Activated CD4-positive, alpha-beta T cell treated with anti-CD3 and anti-CD28 coated beads for 36 hours (primary cell): Measurements from ENCODE around the gene CPED1. TPM values are rescaled to one million over a fixed set of nuclear protein-coding genes. Genes with fewer than 3 reads are reported as not detected.

Source experiments
- ATAC-seq: fragments of 200-7000 bp; cut with Tn5 transposase; one replicate; pipeline ENCODE4 v1.10.0; 2021; ENCODE audit warnings: mild to moderate bottlenecking, moderate library complexity
- CTCF ChIA-PET: fragments of 350-600 bp; sonication (Branson Sonifier 250); formaldehyde crosslinking; loops from one replicate; lab custom pipeline; 2021; ENCODE audit warnings: antibody characterized with exemption; lab: Charles Lee
- POLR2A ChIA-PET: fragments of 350-600 bp; sonication (Branson Sonifier 250); formaldehyde crosslinking; loops from one replicate; lab custom pipeline; 2021; ENCODE audit warnings: antibody characterized with exemption, inconsistent platforms; lab: Charles Lee
- DNase-seq: peaks from one replicate; pipeline ENCODE4 v3.0.0-alpha.2; 2020
- H3K27ac Mint-ChIP-seq: one replicate; pipeline ENCODE4 v1.8.0; 2021; ENCODE audit warnings: mixed read lengths
- H3K27me3 Mint-ChIP-seq: one replicate; pipeline ENCODE4 v1.8.0; 2021; ENCODE audit warnings: mixed read lengths
- H3K36me3 Mint-ChIP-seq: one replicate; pipeline ENCODE4 v1.8.0; 2021; ENCODE audit warnings: low read depth, mixed read lengths
- H3K4me1 Mint-ChIP-seq: one replicate; pipeline ENCODE4 v1.8.0; 2021; ENCODE audit warnings: mixed read lengths
- H3K4me3 Mint-ChIP-seq: one replicate; pipeline ENCODE4 v1.8.0; 2021; ENCODE audit warnings: mild to moderate bottlenecking, moderate library complexity, mixed read lengths
- H3K9me3 Mint-ChIP-seq: one replicate; pipeline ENCODE4 v1.8.0; 2021; ENCODE audit warnings: low read depth, mixed read lengths
- intact Hi-C, 2 experiments: fragments of 100-400 bp; cut with DNase I in 1 of 2; cut with micrococcal nuclease in 1 of 2; formaldehyde crosslinking; loops; one replicate each; pipeline versions ENCODE4 v1.14.2 to v1.15.1; 2022 to 2024; cut with DNase I, micrococcal nuclease
- total RNA-seq, 2 experiments: library from RNA; stranded (reverse); gene quantifications; one replicate each; pipeline ENCODE4 v1.2.3, GENCODE V29; 2021

Gene CPED1
- total RNA-seq, 2 experiments from 2014 or later: not detected

GRCh38 chr7:121126801-121127534 is 138.5 kb downstream of the CPED1 start:
- intact Hi-C loops: loop anchor here (1.0 to 5.0 kb wide), 4 partner anchors 210 to 865 kb away; no protein-coding TSS in a partner anchor
- H3K9me3 Mint-ChIP-seq: no peaks in the 10 kb centered on the region
- peaks cover 11% of the 10 kb centered on the region for H3K27me3 Mint-ChIP-seq
- CTCF ChIA-PET: no interaction called here
- H3K36me3 Mint-ChIP-seq: no peaks in the 10 kb centered on the region
- ATAC-seq: no peak
- no peak overlapping the region for H3K27ac Mint-ChIP-seq
- no peak for DNase-seq
- POLR2A ChIA-PET: no interaction called here
- H3K4me1 Mint-ChIP-seq: no peaks in the 10 kb centered on the region
- H3K4me3 Mint-ChIP-seq: no peak overlapping the region

- POLR2A ChIA-PET: no interaction called here
- Mint-ChIP-seq H3K4me3 (no peak overlapping the region), H3K4me1 (no peaks in the 10 kb centered on the region), H3K9me3 (no peaks in the 10 kb centered on the region), H3K36me3 (no peaks in the 10 kb centered on the region), H3K27ac (no peak overlapping the region), H3K27me3 (peaks cover 2% of the 10 kb centered on the region)
- CTCF ChIA-PET: no interaction called here
- no peak for DNase-seq
- intact Hi-C loops: no loop called here
- ATAC-seq: no peak
These were observed 144.4 kb downstream of the CPED1 start for GRCh38 chr7:121132940-121133339.

GRCh38 chr7:121133444-121133843 is 144.9 kb downstream of the CPED1 start:
- Mint-ChIP-seq H3K9me3 (no peaks in the 10 kb centered on the region), H3K4me3 (no peak overlapping the region), H3K4me1 (peaks cover 5% of the 10 kb centered on the region), H3K36me3 (no peaks in the 10 kb centered on the region), H3K27me3 (peaks cover 2% of the 10 kb centered on the region), H3K27ac (no peak overlapping the region)
- intact Hi-C loops: no loop called here
- ATAC-seq (no peak), DNase-seq (no peak)
- ChIA-PET CTCF (no interaction called here), POLR2A (no interaction called here)

GRCh38 chr7:121137580-121137979 is 149.1 kb downstream of the CPED1 start:
- POLR2A ChIA-PET: no interaction called here
- DNase-seq: no peak
- intact Hi-C loops: no loop called here
- CTCF ChIA-PET: no interaction called here
- no peaks in the 10 kb centered on the region for H3K36me3 Mint-ChIP-seq
- H3K4me3 Mint-ChIP-seq: no peak overlapping the region
- no peak overlapping the region for H3K27ac Mint-ChIP-seq
- no peaks in the 10 kb centered on the region for H3K9me3 Mint-ChIP-seq
- H3K4me1 Mint-ChIP-seq: peaks cover 16% of the 10 kb centered on the region
- H3K27me3 Mint-ChIP-seq: peaks cover 8% of the 10 kb centered on the region
- no peak for ATAC-seq

- Mint-ChIP-seq H3K4me3 (peak overlapping the region; percentile 26), H3K27ac (no peak overlapping the region), H3K27me3 (peaks cover 8% of the 10 kb centered on the region), H3K9me3 (no peaks in the 10 kb centered on the region), H3K4me1 (peaks cover 16% of the 10 kb centered on the region), H3K36me3 (no peaks in the 10 kb centered on the region)
- DNase-seq (peak; percentile 28), ATAC-seq (peak; percentile 93)
- intact Hi-C loops: loop anchor here (2.0 kb wide), 1 partner anchor 140 kb away; no protein-coding TSS in a partner anchor
- ChIA-PET CTCF (no interaction called here), POLR2A (no interaction called here)
These were observed 149.9 kb downstream of the CPED1 start for GRCh38 chr7:121138262-121138933.

- no peak for ATAC-seq
- Mint-ChIP-seq H3K27me3 (peaks cover 6% of the 10 kb centered on the region), H3K9me3 (no peaks in the 10 kb centered on the region), H3K4me1 (peaks cover 16% of the 10 kb centered on the region), H3K27ac (no peak overlapping the region), H3K4me3 (no peak overlapping the region), H3K36me3 (no peaks in the 10 kb centered on the region)
- CTCF ChIA-PET: interaction anchor here (0.5 to 0.7 kb wide), 2 partner anchors 31 to 295 kb away, joined by 3 read pairs; no protein-coding TSS in a partner anchor
- POLR2A ChIA-PET: no interaction called here
- intact Hi-C loops: loop anchor here (2.0 kb wide), 1 partner anchor 139 kb away; no protein-coding TSS in a partner anchor
- no peak for DNase-seq
These were observed 150.9 kb downstream of the CPED1 start for GRCh38 chr7:121139427-121139826.

GRCh38 chr7:121140790-121141189 is 152.3 kb downstream of the CPED1 start:
- ATAC-seq: peak; percentile 66
- DNase-seq: peak; percentile 37
- H3K4me1 Mint-ChIP-seq: peaks cover 16% of the 10 kb centered on the region
- intact Hi-C loops: no loop called here
- ChIA-PET POLR2A (no interaction called here), CTCF (no interaction called here)
- H3K4me3 Mint-ChIP-seq: no peak overlapping the region
- no peaks in the 10 kb centered on the region for H3K36me3 Mint-ChIP-seq
- H3K9me3 Mint-ChIP-seq: no peaks in the 10 kb centered on the region
- H3K27me3 Mint-ChIP-seq: peaks cover 6% of the 10 kb centered on the region
- no peak overlapping the region for H3K27ac Mint-ChIP-seq

GRCh38 chr7:121151774-121152221 is 163.3 kb downstream of the CPED1 start:
- Mint-ChIP-seq H3K27me3 (peaks cover 6% of the 10 kb centered on the region), H3K27ac (no peak overlapping the region)
- POLR2A ChIA-PET: no interaction called here

GRCh38 chr7:121153411-121153810 is 164.9 kb downstream of the CPED1 start:
- DNase-seq (no peak), ATAC-seq (no peak)
- Mint-ChIP-seq H3K4me1 (no peaks in the 10 kb centered on the region), H3K4me3 (no peak overlapping the region), H3K27ac (no peak overlapping the region), H3K36me3 (no peaks in the 10 kb centered on the region), H3K9me3 (no peaks in the 10 kb centered on the region), H3K27me3 (peaks cover 6% of the 10 kb centered on the region)
- intact Hi-C loops: no loop called here
- CTCF ChIA-PET: no interaction called here
- POLR2A ChIA-PET: no interaction called here

More at GRCh38 chr7:121151774-121152221, 163.3 kb downstream of the CPED1 start:
- ATAC-seq (no peak), DNase-seq (no peak)
- CTCF ChIA-PET: no interaction called here
- no peaks in the 10 kb centered on the region for H3K4me1 Mint-ChIP-seq
- intact Hi-C loops: no loop called here
- no peaks in the 10 kb centered on the region for H3K36me3 Mint-ChIP-seq
- H3K4me3 Mint-ChIP-seq: no peak overlapping the region
- H3K9me3 Mint-ChIP-seq: no peaks in the 10 kb centered on the region

- Mint-ChIP-seq H3K36me3 (no peaks in the 10 kb centered on the region), H3K4me1 (no peaks in the 10 kb centered on the region), H3K27ac (no peak overlapping the region), H3K9me3 (no peaks in the 10 kb centered on the region), H3K27me3 (peaks cover 6% of the 10 kb centered on the region), H3K4me3 (no peak overlapping the region)
- no peak for DNase-seq
- intact Hi-C loops: no loop called here
- CTCF ChIA-PET: no interaction called here
- POLR2A ChIA-PET: no interaction called here
- ATAC-seq: no peak
These were observed 165.5 kb downstream of the CPED1 start for GRCh38 chr7:121153995-121154394.

GRCh38 chr7:121156825-121157224 is 168.3 kb downstream of the CPED1 start:
- Mint-ChIP-seq H3K9me3 (no peaks in the 10 kb centered on the region), H3K4me3 (no peak overlapping the region), H3K36me3 (no peaks in the 10 kb centered on the region), H3K4me1 (no peaks in the 10 kb centered on the region), H3K27ac (no peak overlapping the region), H3K27me3 (no peaks in the 10 kb centered on the region)
- ATAC-seq (no peak), DNase-seq (no peak)
- POLR2A ChIA-PET: no interaction called here
- intact Hi-C loops: no loop called here
- CTCF ChIA-PET: no interaction called here

GRCh38 chr7:121157341-121157751 is 168.8 kb downstream of the CPED1 start:
- CTCF ChIA-PET: no interaction called here
- Mint-ChIP-seq H3K4me1 (no peaks in the 10 kb centered on the region), H3K27ac (no peak overlapping the region), H3K36me3 (no peaks in the 10 kb centered on the region), H3K4me3 (no peak overlapping the region), H3K27me3 (no peaks in the 10 kb centered on the region), H3K9me3 (no peaks in the 10 kb centered on the region)
- intact Hi-C loops: no loop called here
- ATAC-seq: no peak
- no peak for DNase-seq
- POLR2A ChIA-PET: no interaction called here
